Measurements from ENCODE around the gene TMEM179. TPM values are rescaled to one million over a fixed set of nuclear protein-coding genes. Genes with fewer than 3 reads are reported as not detected.

Gene TMEM179
- total RNA-seq, 1 experiment from 2014 or later, result not detected

- no peaks in the 10 kb centered on the region for H3K9me3 ChIP-seq
- Mint-ChIP-seq H3K27ac (ENCODE audit: unreplicated experiment) (no peak overlapping the region), H3K4me1 (ENCODE audit: low read depth, unreplicated experiment) (no peaks in the 10 kb centered on the region), H3K9me3 (ENCODE audit: unreplicated experiment) (no peaks in the 10 kb centered on the region), H3K27me3 (ENCODE audit: insufficient read depth, unreplicated experiment) (peaks cover 8% of the 10 kb centered on the region), H3K4me3 (ENCODE audit: unreplicated experiment) (no peak overlapping the region), H3K36me3 (ENCODE audit: insufficient read depth, unreplicated experiment) (no peaks in the 10 kb centered on the region)
- H3K4me1 ChIP-seq, result no peaks in the 10 kb centered on the region
- no TSS peak for BruUV-seq (replicated peaks)
- H3K4me3 ChIP-seq (ENCODE audit: low read depth, low read length), result no peak overlapping the region
- intact Hi-C loops (cut with micrococcal nuclease; ENCODE audit: unreplicated experiment), result no loop called here
- no peaks in the 10 kb centered on the region for H3K27me3 ChIP-seq (replicated peaks; ENCODE audit: control insufficient read depth, insufficient read depth, low read length)
- POLR2A ChIA-PET, result no interaction called here
- TF ChIP-seq CTCF (IDR thresholded peaks at IDR 0.05; ENCODE audit: insufficient read depth in 1 of 2, low read depth in 1 of 2, low read length in 1 of 2, severe bottlenecking in 1 of 2, unreplicated experiment in 1 of 2), result no peak
- no peak for DNase-seq
- CTCF ChIA-PET, result interaction anchor here (0.6 kb wide), 1 partner anchor 28 kb away, joined by 3 read pairs; no protein-coding TSS in a partner anchor
- no peaks in the 10 kb centered on the region for H3K36me3 ChIP-seq (ENCODE audit: control insufficient read depth, insufficient read depth, low read length)
Observed at GRCh38 chr14:104594310-104595046, 10.1 kb downstream of the TMEM179 start.

GRCh38 chr14:104593710-104594136, 10.8 kb downstream of the TMEM179 start:
- CTCF ChIA-PET, result interaction anchor here (0.6 to 1.0 kb wide), 2 partner anchors 27 to 233 kb away, joined by 3 read pairs; no protein-coding TSS in a partner anchor

GRCh38 chr14:104593241-104593701, 11.3 kb downstream of the TMEM179 start:
- H3K9me3 ChIP-seq, result no peaks in the 10 kb centered on the region
- DNase-seq, result no peak
- Mint-ChIP-seq H3K27ac (ENCODE audit: unreplicated experiment) (no peak overlapping the region), H3K36me3 (ENCODE audit: insufficient read depth, unreplicated experiment) (no peaks in the 10 kb centered on the region), H3K4me3 (ENCODE audit: unreplicated experiment) (no peak overlapping the region), H3K9me3 (ENCODE audit: unreplicated experiment) (no peaks in the 10 kb centered on the region), H3K27me3 (ENCODE audit: insufficient read depth, unreplicated experiment) (peaks cover 6% of the 10 kb centered on the region), H3K4me1 (ENCODE audit: low read depth, unreplicated experiment) (no peaks in the 10 kb centered on the region)
- H3K36me3 ChIP-seq (ENCODE audit: control insufficient read depth, insufficient read depth, low read length), result no peaks in the 10 kb centered on the region
- H3K4me3 ChIP-seq (ENCODE audit: low read depth, low read length), result no peak overlapping the region
- intact Hi-C loops (cut with micrococcal nuclease; ENCODE audit: unreplicated experiment), result no loop called here
- H3K4me1 ChIP-seq, result no peaks in the 10 kb centered on the region
- BruUV-seq (replicated peaks), result no TSS peak
- no peaks in the 10 kb centered on the region for H3K27me3 ChIP-seq (replicated peaks; ENCODE audit: control insufficient read depth, insufficient read depth, low read length)
- POLR2A ChIA-PET, result no interaction called here
- CTCF ChIA-PET, result interaction anchor here (1.0 kb wide), 1 partner anchor 233 kb away, joined by 3 read pairs; no protein-coding TSS in a partner anchor
- TF ChIP-seq CTCF (IDR thresholded peaks at IDR 0.05; ENCODE audit: insufficient read depth in 1 of 2, low read depth in 1 of 2, low read length in 1 of 2, severe bottlenecking in 1 of 2, unreplicated experiment in 1 of 2), result no peak

More at GRCh38 chr14:104593710-104594136, 10.8 kb downstream of the TMEM179 start:
- Histone ChIP-seq H3K27me3 (replicated peaks; ENCODE audit: control insufficient read depth, insufficient read depth, low read length) (no peaks in the 10 kb centered on the region), H3K4me1 (no peaks in the 10 kb centered on the region), H3K36me3 (ENCODE audit: control insufficient read depth, insufficient read depth, low read length) (no peaks in the 10 kb centered on the region), H3K9me3 (no peaks in the 10 kb centered on the region), H3K4me3 (ENCODE audit: low read depth, low read length) (no peak overlapping the region)
- Mint-ChIP-seq H3K4me1 (ENCODE audit: low read depth, unreplicated experiment) (no peaks in the 10 kb centered on the region), H3K27ac (ENCODE audit: unreplicated experiment) (no peak overlapping the region), H3K27me3 (ENCODE audit: insufficient read depth, unreplicated experiment) (peaks cover 6% of the 10 kb centered on the region), H3K36me3 (ENCODE audit: insufficient read depth, unreplicated experiment) (no peaks in the 10 kb centered on the region), H3K4me3 (ENCODE audit: unreplicated experiment) (no peak overlapping the region), H3K9me3 (ENCODE audit: unreplicated experiment) (no peaks in the 10 kb centered on the region)
- no peak for TF ChIP-seq CTCF (IDR thresholded peaks at IDR 0.05; ENCODE audit: insufficient read depth in 1 of 2, low read depth in 1 of 2, low read length in 1 of 2, severe bottlenecking in 1 of 2, unreplicated experiment in 1 of 2)
- POLR2A ChIA-PET, result no interaction called here
- no peak for DNase-seq
- intact Hi-C loops (cut with micrococcal nuclease; ENCODE audit: unreplicated experiment), result no loop called here
- no TSS peak for BruUV-seq (replicated peaks)

All from Caco-2 (cell line).